DND-41 (cell line): ENCODE data around the gene NBPF1.
"Not testable (repeated sequence)": the region's sequence is repeated elsewhere in the genome, so short reads cannot be mapped to it uniquely, and the experiment has no call there.

Source experiments
- ATAC-seq: fragments of 200-7000 bp; cut with Tn5 transposase; 3 replicates; pipeline ENCODE4 v1.9.1; 2021; ENCODE audit warnings: low read depth; ENCODE audit not compliant: insufficient read depth
- DNase-seq: peaks from one replicate; pipeline ENCODE4 v3.0.0-alpha.2; 2020
- H2AFZ ChIP-seq: 2 replicates; pipeline ENCODE4 v1.6.0; 2012; ENCODE audit warnings: low read depth, low read length
- H3K27ac ChIP-seq: 2 replicates; pipeline ENCODE4 v1.5.1; 2012; ENCODE audit warnings: low read length, inconsistent platforms
- H3K27me3 ChIP-seq: fragments of 200-600 bp; sonication (generic); 2 replicates; pipeline ENCODE4 v1.6.0; 2012; ENCODE audit warnings: low read length, mild to moderate bottlenecking, inconsistent platforms; ENCODE audit not compliant: insufficient read depth, poor library complexity
- H3K36me3 ChIP-seq: 2 replicates; pipeline ENCODE4 v1.5.1; 2012; ENCODE audit warnings: low read length, inconsistent platforms; ENCODE audit not compliant: insufficient read depth
- H3K4me1 ChIP-seq: 2 replicates; pipeline ENCODE4 v1.5.1; 2012; ENCODE audit warnings: mild to moderate bottlenecking, low read length; ENCODE audit not compliant: insufficient read depth
- H3K4me2 ChIP-seq: 2 replicates; pipeline ENCODE4 v1.6.0; 2012; ENCODE audit warnings: mild to moderate bottlenecking, moderate library complexity, low read length, inconsistent platforms; ENCODE audit not compliant: insufficient read depth
- H3K4me3 ChIP-seq, 2 experiments: fragments of 200-600 bp in 1 of 2; shearing (Covaris generic) in 1 of 2; 2 replicates each; pipeline ENCODE4 v1.5.1; 2012 to 2016; ENCODE audit warnings: inconsistent platforms in 2 of 2, low read length in 2 of 2, mild to moderate bottlenecking in 2 of 2, low read depth in 1 of 2, moderate library complexity in 1 of 2
- H3K79me2 ChIP-seq: 2 replicates; pipeline ENCODE4 v1.6.0; 2012; ENCODE audit warnings: low read length, inconsistent platforms; ENCODE audit not compliant: insufficient read depth
- H3K9ac ChIP-seq: 2 replicates; pipeline ENCODE4 v1.6.0; 2012; ENCODE audit warnings: low read depth, mild to moderate bottlenecking, inconsistent platforms, low read length, moderate library complexity
- H3K9me3 ChIP-seq: 2 replicates; pipeline ENCODE4 v1.5.1; 2012; ENCODE audit warnings: low read length, moderate library complexity, mild to moderate bottlenecking, inconsistent platforms; ENCODE audit not compliant: insufficient read depth, severe bottlenecking
- H4K20me1 ChIP-seq: 2 replicates; pipeline ENCODE4 v1.6.0; 2012; ENCODE audit warnings: low read length; ENCODE audit not compliant: insufficient read depth
- EZH2 ChIP-seq: IDR thresholded peaks from 3 replicates; pipeline ENCODE4 v1.6.1; 2012; ENCODE audit warnings: borderline replicate concordance, low read depth, mild to moderate bottlenecking, moderate library complexity, low read length, inconsistent platforms; ENCODE audit not compliant: severe bottlenecking
- TF ChIP-seq, protein P1 (sequence below): IDR thresholded peaks from 2 replicates; pipeline ENCODE4 v1.5.1; 2012; ENCODE audit warnings: borderline replicate concordance, low read length, moderate library complexity, mild to moderate bottlenecking; ENCODE audit not compliant: poor library complexity, severe bottlenecking; ENCODE audit errors: extremely low read depth

Gene NBPF1

DNA sequence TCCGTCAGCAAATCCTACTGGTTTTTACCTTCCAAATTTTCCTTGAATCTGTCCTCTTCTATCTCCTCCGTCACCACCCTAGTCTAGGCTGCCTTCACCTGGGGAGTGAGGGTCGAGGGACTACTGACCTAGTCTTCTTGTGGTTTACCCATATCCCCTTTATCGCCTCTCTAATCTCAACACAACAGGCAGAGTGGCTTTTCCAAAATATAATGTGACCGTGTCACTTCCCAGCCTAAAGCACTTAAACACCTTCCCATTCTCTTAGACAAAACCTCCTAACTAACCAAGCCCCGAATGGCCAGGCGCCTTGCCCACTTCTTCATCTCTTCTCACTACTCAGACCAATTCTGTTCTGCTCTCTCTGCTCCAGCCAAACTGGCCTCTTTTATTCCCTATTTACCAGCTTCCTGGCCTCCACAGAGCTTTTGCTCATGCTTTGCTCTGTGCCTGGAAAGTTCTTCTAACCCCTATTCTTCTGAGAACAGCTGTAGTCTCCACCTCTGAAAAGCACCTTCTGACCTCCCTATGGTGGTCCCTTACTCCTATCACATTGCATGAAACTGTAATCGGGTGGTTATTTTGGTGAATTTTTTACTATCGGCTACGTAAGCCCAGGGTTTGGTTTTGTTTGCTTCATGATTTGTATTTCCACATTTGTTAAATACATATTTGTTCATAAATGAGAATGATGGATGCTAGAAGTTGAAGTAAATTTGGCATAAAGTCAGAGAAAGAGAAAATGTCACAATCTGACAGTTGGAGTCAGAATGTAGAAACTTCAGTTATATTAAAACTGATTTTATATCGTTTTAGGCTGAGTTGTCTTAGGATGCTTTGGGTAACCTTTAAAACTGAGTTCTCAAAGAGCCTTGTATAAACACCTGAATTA, 1.2 kb upstream of the NBPF1 start:
- DNase-seq, result no peak
- H3K9me3 ChIP-seq, result no peaks in the 10 kb centered on the region
- no peaks in the 10 kb centered on the region for H3K27me3 ChIP-seq
- H3K4me3 ChIP-seq, result peak overlapping the region in 1 of 2 experiments; percentile 73; a peak in 1 of 4 replicates
- peaks cover 5% of the 10 kb centered on the region; the same call in 1 of the 2 replicates for H4K20me1 ChIP-seq
- H3K79me2 ChIP-seq, result peaks cover 34% of the 10 kb centered on the region
- H2AFZ ChIP-seq, result peak overlapping the region; percentile 77
- no peak overlapping the region for H3K27ac ChIP-seq
- H3K9ac ChIP-seq, result peak overlapping the region; percentile 69
- H3K36me3 ChIP-seq, result peaks cover 9% of the 10 kb centered on the region; the same call in 1 of the 2 replicates
- peaks cover 33% of the 10 kb centered on the region for H3K4me1 ChIP-seq
- H3K4me2 ChIP-seq, result peak overlapping the region; percentile 75
- TF ChIP-seq, protein P1, sequence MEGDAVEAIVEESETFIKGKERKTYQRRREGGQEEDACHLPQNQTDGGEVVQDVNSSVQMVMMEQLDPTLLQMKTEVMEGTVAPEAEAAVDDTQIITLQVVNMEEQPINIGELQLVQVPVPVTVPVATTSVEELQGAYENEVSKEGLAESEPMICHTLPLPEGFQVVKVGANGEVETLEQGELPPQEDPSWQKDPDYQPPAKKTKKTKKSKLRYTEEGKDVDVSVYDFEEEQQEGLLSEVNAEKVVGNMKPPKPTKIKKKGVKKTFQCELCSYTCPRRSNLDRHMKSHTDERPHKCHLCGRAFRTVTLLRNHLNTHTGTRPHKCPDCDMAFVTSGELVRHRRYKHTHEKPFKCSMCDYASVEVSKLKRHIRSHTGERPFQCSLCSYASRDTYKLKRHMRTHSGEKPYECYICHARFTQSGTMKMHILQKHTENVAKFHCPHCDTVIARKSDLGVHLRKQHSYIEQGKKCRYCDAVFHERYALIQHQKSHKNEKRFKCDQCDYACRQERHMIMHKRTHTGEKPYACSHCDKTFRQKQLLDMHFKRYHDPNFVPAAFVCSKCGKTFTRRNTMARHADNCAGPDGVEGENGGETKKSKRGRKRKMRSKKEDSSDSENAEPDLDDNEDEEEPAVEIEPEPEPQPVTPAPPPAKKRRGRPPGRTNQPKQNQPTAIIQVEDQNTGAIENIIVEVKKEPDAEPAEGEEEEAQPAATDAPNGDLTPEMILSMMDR, result no peak
- TF ChIP-seq EZH2, result no peak
- no peak for ATAC-seq

DNA sequence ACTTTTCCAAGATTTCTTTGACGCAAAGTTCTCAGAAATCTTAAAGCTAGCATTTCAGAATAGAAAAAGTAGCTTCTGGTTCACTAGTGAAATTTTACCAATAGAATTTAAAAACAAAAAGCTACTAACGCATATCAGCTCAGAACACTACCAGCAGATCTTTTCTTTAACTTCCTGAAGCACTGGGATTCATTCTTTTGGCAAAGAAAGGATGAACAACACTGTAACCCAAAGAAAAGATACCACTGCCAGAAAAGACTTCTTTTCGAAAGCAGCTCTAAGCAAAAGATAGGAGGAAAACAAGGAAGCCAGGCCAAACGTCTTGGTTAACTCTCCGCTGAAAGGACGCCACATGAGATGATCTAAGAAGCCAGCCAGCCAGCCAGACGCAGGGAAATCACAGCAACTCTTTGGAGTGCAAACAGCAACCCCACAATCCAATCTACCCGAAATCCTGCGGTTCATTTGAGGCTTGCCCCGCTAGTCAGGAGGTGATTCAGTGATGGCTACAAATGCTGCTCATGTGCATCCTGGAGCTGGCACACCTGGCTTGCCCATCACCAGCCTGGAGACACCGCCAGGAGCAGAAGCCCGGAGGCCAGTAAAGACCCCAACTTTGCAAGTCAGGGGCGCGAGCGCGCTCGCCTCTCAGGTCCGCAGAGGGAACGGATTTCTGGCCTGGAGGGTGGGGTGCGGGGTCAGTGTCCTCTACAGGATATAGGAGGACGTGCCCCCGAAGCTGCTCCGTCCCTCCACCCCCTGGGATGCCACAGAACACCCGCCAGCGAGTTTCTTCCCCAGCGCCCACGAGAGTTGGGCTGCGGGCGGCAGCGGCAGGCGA, 812 bp downstream of the NBPF1 start:
- ATAC-seq (no peak), DNase-seq (peak; percentile 59)
- TF ChIP-seq, protein P1, result no peak
- peak; percentile 16 for TF ChIP-seq EZH2

DNA sequence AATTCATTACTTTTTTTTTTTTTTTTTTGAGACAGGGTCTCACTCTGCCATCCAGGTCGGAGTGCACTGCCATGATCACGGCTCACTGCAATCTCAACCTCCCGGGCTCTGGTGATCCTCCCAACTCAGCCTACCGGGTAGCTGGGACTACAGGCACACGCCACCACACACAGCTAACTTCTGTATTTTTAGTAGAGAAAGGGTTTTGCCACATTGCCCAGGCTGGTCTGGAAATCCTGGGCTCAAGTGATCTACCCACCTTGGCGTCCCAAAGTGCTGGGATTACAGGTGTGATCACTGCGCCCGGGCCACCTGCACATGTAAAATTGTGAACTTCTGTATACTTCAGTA, 1.4 kb downstream of the NBPF1 start:
- Histone ChIP-seq H3K4me1 (peaks cover 33% of the 10 kb centered on the region), H3K79me2 (peaks cover 45% of the 10 kb centered on the region), H3K9ac (peak overlapping the region; percentile 69), H4K20me1 (peaks cover 11% of the 10 kb centered on the region; the same call in 1 of the 2 replicates), H3K4me3 (peak overlapping the region in 1 of 2 experiments; percentile 73; a peak in 3 of 4 replicates), H3K4me2 (peak overlapping the region; percentile 75), H3K36me3 (peaks cover 17% of the 10 kb centered on the region)
- ATAC-seq, H3K27ac ChIP-seq, DNase-seq, H3K9me3 ChIP-seq, H3K27me3 ChIP-seq, H2AFZ ChIP-seq: not testable (repeated sequence)

More for the DNA sequence above, 812 bp downstream of the NBPF1 start:
- H3K36me3 ChIP-seq, result peaks cover 11% of the 10 kb centered on the region
- H3K79me2 ChIP-seq, result peaks cover 45% of the 10 kb centered on the region
- H3K27me3 ChIP-seq, result no peaks in the 10 kb centered on the region
- H3K9ac ChIP-seq, result peak overlapping the region; percentile 69
- peak overlapping the region; percentile 1; the same call in 1 of the 2 replicates for H3K27ac ChIP-seq
- no peaks in the 10 kb centered on the region for H3K9me3 ChIP-seq
- H3K4me3 ChIP-seq, result peak overlapping the region; percentile 50 to 73
- H3K4me1 ChIP-seq, result peaks cover 33% of the 10 kb centered on the region
- H2AFZ ChIP-seq, result peak overlapping the region; percentile 77
- H4K20me1 ChIP-seq, result peaks cover 11% of the 10 kb centered on the region; the same call in 1 of the 2 replicates
- H3K4me2 ChIP-seq, result peak overlapping the region; percentile 75

DNA sequence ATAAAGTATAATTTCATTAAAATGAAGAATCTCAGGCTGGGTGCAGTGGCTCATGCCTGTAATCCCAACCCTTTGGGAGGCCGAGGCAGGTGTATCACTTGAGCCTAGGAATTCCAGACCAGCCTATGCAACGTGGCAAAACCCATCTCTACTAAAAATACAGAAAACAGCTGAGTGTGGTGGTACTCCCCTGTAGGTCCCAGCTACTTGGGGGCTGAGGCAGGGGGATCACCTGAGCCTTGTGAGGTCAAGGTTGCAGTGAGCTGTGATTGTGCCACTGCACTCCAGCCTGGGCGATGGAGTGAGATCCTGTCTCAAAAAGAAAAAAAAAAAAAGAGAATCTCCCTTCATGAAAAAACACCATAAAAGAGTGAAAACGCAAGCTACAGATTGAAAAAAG, 2.2 kb downstream of the NBPF1 start:
- H3K4me1 ChIP-seq, result peaks cover 33% of the 10 kb centered on the region
- not testable (repeated sequence) for H3K27me3 ChIP-seq, H3K4me3 ChIP-seq, H3K27ac ChIP-seq, H3K9me3 ChIP-seq, DNase-seq, H3K9ac ChIP-seq, H2AFZ ChIP-seq, ATAC-seq
- peaks cover 11% of the 10 kb centered on the region; the same call in 1 of the 2 replicates for H4K20me1 ChIP-seq
- peak overlapping the region; percentile 75; the same call in 1 of the 2 replicates for H3K4me2 ChIP-seq
- H3K79me2 ChIP-seq, result peaks cover 45% of the 10 kb centered on the region
- H3K36me3 ChIP-seq, result peaks cover 25% of the 10 kb centered on the region

DNA sequence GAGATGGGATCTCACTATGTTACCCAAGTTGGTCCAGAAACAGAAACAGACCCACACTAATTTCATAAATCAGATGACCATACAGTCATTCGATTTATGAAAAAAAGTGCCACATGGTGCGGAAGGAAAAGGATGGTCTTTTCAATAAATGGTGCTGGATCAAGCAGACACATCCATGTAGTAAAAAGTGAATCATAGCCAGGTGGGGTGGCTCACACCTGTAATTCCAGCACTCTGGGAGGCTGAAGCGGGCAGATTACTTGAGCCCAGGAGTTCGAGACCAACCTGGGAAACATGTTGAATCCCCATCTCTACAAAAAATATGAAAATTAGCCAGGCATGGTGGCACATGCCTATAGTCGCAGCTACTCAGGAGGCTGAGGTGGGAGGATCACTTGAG, 2.8 kb downstream of the NBPF1 start:
- peaks cover 33% of the 10 kb centered on the region for H3K4me1 ChIP-seq
- H3K36me3 ChIP-seq, result peaks cover 31% of the 10 kb centered on the region
- not testable (repeated sequence) for ATAC-seq, H3K9me3 ChIP-seq, H3K9ac ChIP-seq, DNase-seq, H3K27ac ChIP-seq, H3K4me2 ChIP-seq, H3K4me3 ChIP-seq, H2AFZ ChIP-seq, H3K27me3 ChIP-seq
- H3K79me2 ChIP-seq, result peaks cover 45% of the 10 kb centered on the region
- peaks cover 11% of the 10 kb centered on the region; the same call in 1 of the 2 replicates for H4K20me1 ChIP-seq

DNA sequence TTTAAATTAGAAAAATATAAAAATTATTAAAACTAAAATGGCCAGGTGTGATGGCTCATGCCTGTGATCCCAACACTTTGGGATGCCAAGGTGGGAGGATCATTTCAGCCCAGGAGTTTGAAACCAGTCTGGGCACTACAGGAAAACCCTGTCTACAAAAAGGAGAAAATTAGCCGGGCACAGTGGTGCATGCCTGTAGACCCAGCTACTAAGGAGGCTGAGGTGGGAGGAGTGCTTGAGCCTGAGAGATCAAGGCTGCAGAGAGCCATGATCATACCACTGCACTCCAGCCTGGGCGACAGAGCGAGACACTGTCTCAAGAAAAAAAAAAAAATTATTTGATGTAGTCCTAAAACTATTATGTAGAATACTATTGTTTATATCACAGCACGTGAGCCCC, 3.6 kb downstream of the NBPF1 start:
- H3K27ac ChIP-seq, H3K4me2 ChIP-seq, H3K9me3 ChIP-seq, H3K27me3 ChIP-seq, ATAC-seq, DNase-seq, H2AFZ ChIP-seq, H3K9ac ChIP-seq, H3K4me3 ChIP-seq: not testable (repeated sequence)
- Histone ChIP-seq H3K4me1 (peaks cover 33% of the 10 kb centered on the region), H3K79me2 (peaks cover 45% of the 10 kb centered on the region), H3K36me3 (peaks cover 37% of the 10 kb centered on the region), H4K20me1 (peaks cover 11% of the 10 kb centered on the region; the same call in 1 of the 2 replicates)
